ENCODE data around the gene CBX8.

GRCh38 chr17:79750650-79751545 is 46.0 kb downstream of the CBX8 start:
- TF ChIP-seq POLR2AphosphoS5 (IDR thresholded peaks at IDR 0.05; ENCODE audit: borderline replicate concordance, low read depth, low read length) (no peak), EZH2 (IDR thresholded peaks at IDR 0.05) (no peak)

Data from SK-N-MC (cell line).